Progenitor cell of endocrine pancreas (in vitro differentiated cells): Measurements from ENCODE around the gene BCAS3. TPM values are rescaled to one million over a fixed set of nuclear protein-coding genes. Genes with fewer than 3 reads are reported as not detected.

Experiments
- DNase-seq: peaks from one replicate; pipeline ENCODE4 v3.0.0; 2021; ENCODE audit warnings: low spot score; ENCODE audit not compliant: unreplicated experiment
- H3K27ac Mint-ChIP-seq: 2 replicates; pipeline ENCODE4 v1.8.0; 2021; ENCODE audit warnings: mild to moderate bottlenecking, moderate library complexity, mixed read lengths
- H3K27me3 Mint-ChIP-seq: 2 replicates; pipeline ENCODE4 v1.8.0; 2021; ENCODE audit warnings: mixed read lengths
- H3K36me3 Mint-ChIP-seq: 2 replicates; pipeline ENCODE4 v1.8.0; 2022; ENCODE audit warnings: mixed read lengths; ENCODE audit not compliant: insufficient read depth
- H3K4me1 Mint-ChIP-seq: 2 replicates; pipeline ENCODE4 v1.8.0; 2021; ENCODE audit warnings: low read depth, mixed read lengths
- H3K4me3 Mint-ChIP-seq: 2 replicates; pipeline ENCODE4 v1.8.0; 2021; ENCODE audit warnings: low read depth, mild to moderate bottlenecking, moderate library complexity, mixed read lengths
- H3K9me3 Mint-ChIP-seq: 2 replicates; pipeline ENCODE4 v1.8.0; 2021; ENCODE audit warnings: low read depth, mixed read lengths
- CTCF ChIP-seq: fragments of 200-600 bp; sonication (generic); IDR thresholded peaks from one replicate; pipeline ENCODE4 v1.5.0; 2021; ENCODE audit warnings: antibody characterized with exemption, mild to moderate bottlenecking; ENCODE audit not compliant: unreplicated experiment
- total RNA-seq: library from RNA; stranded (reverse); gene quantifications from 2 replicates; pipeline ENCODE4 v1.2.1, GENCODE V29; 2021

Gene BCAS3
- total RNA-seq, 1 donor from 2014 or later: 36.1 TPM

- Mint-ChIP-seq H3K27ac (no peak overlapping the region), H3K9me3 (peaks cover 8% of the 10 kb centered on the region), H3K4me1 (peaks cover 12% of the 10 kb centered on the region), H3K4me3 (no peak overlapping the region), H3K27me3 (no peaks in the 10 kb centered on the region), H3K36me3 (peaks cover 4% of the 10 kb centered on the region)
- TF ChIP-seq CTCF: no peak
- DNase-seq: no peak
These were observed 69.6 kb downstream of the BCAS3 start for GRCh38 chr17:60747069-60747808.

GRCh38 chr17:60748204-60748603, 70.6 kb downstream of the BCAS3 start:
- H3K27me3 Mint-ChIP-seq: no peaks in the 10 kb centered on the region
- H3K4me1 Mint-ChIP-seq: peaks cover 12% of the 10 kb centered on the region
- H3K4me3 Mint-ChIP-seq: no peak overlapping the region
- no peak for TF ChIP-seq CTCF
- no peak for DNase-seq
- peaks cover 8% of the 10 kb centered on the region for H3K9me3 Mint-ChIP-seq
- peaks cover 4% of the 10 kb centered on the region for H3K36me3 Mint-ChIP-seq
- no peak overlapping the region for H3K27ac Mint-ChIP-seq

- TF ChIP-seq CTCF: no peak
- no peak overlapping the region for H3K27ac Mint-ChIP-seq
- H3K4me3 Mint-ChIP-seq: no peak overlapping the region
- peaks cover 8% of the 10 kb centered on the region for H3K9me3 Mint-ChIP-seq
- H3K36me3 Mint-ChIP-seq: peaks cover 4% of the 10 kb centered on the region
- no peak for DNase-seq
- H3K27me3 Mint-ChIP-seq: no peaks in the 10 kb centered on the region
- H3K4me1 Mint-ChIP-seq: peaks cover 6% of the 10 kb centered on the region
These were observed 71.4 kb downstream of the BCAS3 start for GRCh38 chr17:60749050-60749449.

GRCh38 chr17:60749708-60750107, 72.1 kb downstream of the BCAS3 start:
- peaks cover 4% of the 10 kb centered on the region for H3K36me3 Mint-ChIP-seq
- H3K27ac Mint-ChIP-seq: no peak overlapping the region
- no peak for DNase-seq
- H3K27me3 Mint-ChIP-seq: no peaks in the 10 kb centered on the region
- H3K4me3 Mint-ChIP-seq: no peak overlapping the region
- H3K9me3 Mint-ChIP-seq: peaks cover 8% of the 10 kb centered on the region
- TF ChIP-seq CTCF: no peak
- H3K4me1 Mint-ChIP-seq: no peaks in the 10 kb centered on the region

- peaks cover 8% of the 10 kb centered on the region for H3K9me3 Mint-ChIP-seq
- TF ChIP-seq CTCF: no peak
- peaks cover 4% of the 10 kb centered on the region for H3K36me3 Mint-ChIP-seq
- DNase-seq: no peak
- no peaks in the 10 kb centered on the region for H3K4me1 Mint-ChIP-seq
- H3K27ac Mint-ChIP-seq: no peak overlapping the region
- no peaks in the 10 kb centered on the region for H3K27me3 Mint-ChIP-seq
- no peak overlapping the region for H3K4me3 Mint-ChIP-seq
These were observed 73.0 kb downstream of the BCAS3 start for GRCh38 chr17:60750640-60751039.
